ENCODE results near the gene FBXO17. TPM values are rescaled to one million over a fixed set of nuclear protein-coding genes. Genes with fewer than 3 reads are reported as not detected.
"Not testable (repeated sequence)": the region's sequence is repeated elsewhere in the genome, so short reads cannot be mapped to it uniquely, and the experiment has no call there.

The FBXO17 gene
- total RNA-seq, 4 donors from 2014 or later = 31.9 to 59.6 (median 54.0) TPM

GRCh38 chr19:39004403-39004802 is 28.9 kb upstream of the FBXO17 start:
- Histone ChIP-seq H3K9me3 (no peaks in the 10 kb centered on the region), H3K4me1 (no peaks in the 10 kb centered on the region), H3K36me3 (no peaks in the 10 kb centered on the region), H3K4me3 (no peak overlapping the region), H3K27me3 (no peaks in the 10 kb centered on the region), H3K27ac (no peak overlapping the region)
- no peak for DNase-seq (ENCODE audit: low spot score in 2 of 2)
- TF ChIP-seq, protein P1, sequence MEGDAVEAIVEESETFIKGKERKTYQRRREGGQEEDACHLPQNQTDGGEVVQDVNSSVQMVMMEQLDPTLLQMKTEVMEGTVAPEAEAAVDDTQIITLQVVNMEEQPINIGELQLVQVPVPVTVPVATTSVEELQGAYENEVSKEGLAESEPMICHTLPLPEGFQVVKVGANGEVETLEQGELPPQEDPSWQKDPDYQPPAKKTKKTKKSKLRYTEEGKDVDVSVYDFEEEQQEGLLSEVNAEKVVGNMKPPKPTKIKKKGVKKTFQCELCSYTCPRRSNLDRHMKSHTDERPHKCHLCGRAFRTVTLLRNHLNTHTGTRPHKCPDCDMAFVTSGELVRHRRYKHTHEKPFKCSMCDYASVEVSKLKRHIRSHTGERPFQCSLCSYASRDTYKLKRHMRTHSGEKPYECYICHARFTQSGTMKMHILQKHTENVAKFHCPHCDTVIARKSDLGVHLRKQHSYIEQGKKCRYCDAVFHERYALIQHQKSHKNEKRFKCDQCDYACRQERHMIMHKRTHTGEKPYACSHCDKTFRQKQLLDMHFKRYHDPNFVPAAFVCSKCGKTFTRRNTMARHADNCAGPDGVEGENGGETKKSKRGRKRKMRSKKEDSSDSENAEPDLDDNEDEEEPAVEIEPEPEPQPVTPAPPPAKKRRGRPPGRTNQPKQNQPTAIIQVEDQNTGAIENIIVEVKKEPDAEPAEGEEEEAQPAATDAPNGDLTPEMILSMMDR (IDR thresholded peaks at IDR 0.05) = no peak
- TF ChIP-seq POLR2A (IDR thresholded peaks at IDR 0.05) (no peak), EP300 (IDR thresholded peaks at IDR 0.05) (no peak)
- WGBS, 2 donors = 73 to 82% methylated on average over 9 of the region's 9 CpGs

- WGBS, 2 donors = 87 to 89% methylated on average over 4 of the region's 4 CpGs
Measured at GRCh38 chr19:39003796-39004195, 28.3 kb upstream of the FBXO17 start.

GRCh38 chr19:39003188-39003587 is 27.6 kb upstream of the FBXO17 start:
- TF ChIP-seq, protein P1 (IDR thresholded peaks at IDR 0.05) = no peak
- TF ChIP-seq POLR2A (IDR thresholded peaks at IDR 0.05) (no peak), EP300 (IDR thresholded peaks at IDR 0.05) (no peak)
- H3K9me3 ChIP-seq = no peaks in the 10 kb centered on the region
- no peak overlapping the region for H3K4me3 ChIP-seq
- no peak for DNase-seq (ENCODE audit: low spot score in 2 of 2)
- H3K4me1 ChIP-seq = no peaks in the 10 kb centered on the region
- 76 to 79% methylated on average over 4 of the region's 4 CpGs for WGBS, 2 donors
- H3K27ac ChIP-seq = no peak overlapping the region
- H3K36me3 ChIP-seq = no peaks in the 10 kb centered on the region
- H3K27me3 ChIP-seq = no peaks in the 10 kb centered on the region

More at GRCh38 chr19:39003796-39004195, 28.3 kb upstream of the FBXO17 start:
- TF ChIP-seq POLR2A (IDR thresholded peaks at IDR 0.05) (no peak), EP300 (IDR thresholded peaks at IDR 0.05) (no peak)
- TF ChIP-seq, protein P1 (IDR thresholded peaks at IDR 0.05) = no peak
- Histone ChIP-seq H3K9me3 (no peaks in the 10 kb centered on the region), H3K36me3 (no peaks in the 10 kb centered on the region), H3K27me3 (no peaks in the 10 kb centered on the region), H3K4me3 (no peak overlapping the region), H3K4me1 (no peaks in the 10 kb centered on the region), H3K27ac (no peak overlapping the region)
- no peak for DNase-seq (ENCODE audit: low spot score in 2 of 2)

DNA sequence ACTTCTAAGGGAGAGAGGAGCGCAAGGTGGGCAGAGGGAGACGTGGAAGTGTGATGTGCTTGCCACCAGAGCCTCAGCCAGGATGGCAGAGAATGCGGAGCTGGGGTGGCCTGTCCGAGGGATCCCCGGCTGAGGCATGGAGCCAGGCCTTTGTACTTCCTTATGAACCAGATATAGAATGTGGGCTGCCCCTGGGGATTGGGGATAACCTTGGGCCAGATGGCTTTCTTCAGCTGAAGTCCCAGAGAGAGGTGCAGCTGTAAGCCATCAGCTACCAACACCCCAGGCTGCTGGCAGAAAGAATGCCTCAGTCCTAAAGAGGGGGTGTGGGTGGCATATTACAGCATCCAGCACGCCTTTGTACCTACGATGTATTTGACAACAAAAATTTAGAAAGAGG is 25.5 kb upstream of the FBXO17 start:
- DNase-seq (ENCODE audit: low spot score in 2 of 2) = no peak
- no peaks in the 10 kb centered on the region for H3K9me3 ChIP-seq
- TF ChIP-seq, protein P1 (IDR thresholded peaks at IDR 0.05) = no peak
- no peak for TF ChIP-seq EP300 (IDR thresholded peaks at IDR 0.05)
- no peak for TF ChIP-seq POLR2A (IDR thresholded peaks at IDR 0.05)
- H3K27ac ChIP-seq = no peak overlapping the region
- no peaks in the 10 kb centered on the region for H3K27me3 ChIP-seq
- H3K4me3 ChIP-seq = no peak overlapping the region
- no peaks in the 10 kb centered on the region for H3K4me1 ChIP-seq
- H3K36me3 ChIP-seq = no peaks in the 10 kb centered on the region
- 68 to 69% methylated on average over 7 of the region's 7 CpGs for WGBS, 2 donors

DNA sequence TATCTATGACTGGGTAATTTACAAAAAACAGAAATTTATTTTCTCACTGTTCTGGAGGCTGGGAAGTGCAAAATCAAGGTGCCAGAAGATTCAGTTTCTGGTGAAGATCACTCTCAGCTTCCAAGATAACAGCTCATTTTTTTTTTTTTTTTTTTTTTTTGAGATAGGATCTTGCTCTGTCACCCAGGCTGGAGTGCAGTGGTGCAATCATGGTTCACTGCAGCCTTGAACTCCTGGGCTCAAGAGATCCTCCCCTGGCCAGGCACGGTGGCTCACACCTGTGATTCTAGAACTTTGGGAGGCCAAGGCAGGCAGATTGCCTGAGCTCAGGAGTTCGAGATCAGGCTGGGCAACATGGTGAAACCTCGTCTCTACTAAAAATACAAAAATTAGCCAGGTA is 22.0 kb upstream of the FBXO17 start:
- H3K4me3 ChIP-seq; DNase-seq (ENCODE audit: low spot score in 2 of 2): not testable (repeated sequence)
- 80 to 86% methylated on average over 3 of the region's 3 CpGs for WGBS, 2 donors

DNA sequence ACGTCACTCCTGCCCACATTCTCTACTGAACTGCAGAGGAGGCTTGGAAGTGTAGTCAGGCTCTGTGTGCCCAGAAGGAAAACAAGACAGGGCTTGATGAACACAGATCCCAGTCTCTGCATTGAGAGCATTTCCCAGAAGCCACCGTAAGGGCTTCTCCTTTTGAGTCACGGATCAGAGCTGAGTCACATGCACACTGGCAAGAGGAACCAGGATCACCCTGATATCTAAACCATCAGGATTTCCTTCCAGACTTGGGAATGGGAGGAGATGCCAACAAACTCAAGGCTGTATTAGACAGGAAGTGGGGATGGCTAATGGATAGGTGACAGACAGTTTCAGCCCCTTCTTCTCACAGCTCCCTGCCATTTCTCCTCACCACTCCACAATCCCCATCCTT is 17.7 kb upstream of the FBXO17 start:
- WGBS, 2 donors = 48% methylated on average over 3 of the region's 3 CpGs
- H3K27me3 ChIP-seq = no peaks in the 10 kb centered on the region
- H3K9me3 ChIP-seq = peaks cover 0 to 11% (median 0%) of the 10 kb centered on the region in 4 donors
- DNase-seq (ENCODE audit: low spot score in 2 of 2) = no peak
- H3K4me1 ChIP-seq = no peaks in the 10 kb centered on the region
- H3K36me3 ChIP-seq = no peaks in the 10 kb centered on the region
- H3K27ac ChIP-seq = no peak overlapping the region
- no peak for TF ChIP-seq POLR2A (IDR thresholded peaks at IDR 0.05)
- no peak overlapping the region for H3K4me3 ChIP-seq

More for the DNA sequence above, 22.0 kb upstream of the FBXO17 start:
- not testable (repeated sequence) for H3K9me3 ChIP-seq, H3K27ac ChIP-seq, H3K4me1 ChIP-seq, H3K27me3 ChIP-seq, H3K36me3 ChIP-seq
